GM23338 (cell line): ENCODE data around the gene MRPS18B. TPM values are rescaled to one million over a fixed set of nuclear protein-coding genes. Genes with fewer than 3 reads are reported as not detected.
"Not testable (repeated sequence)": the region's sequence is repeated elsewhere in the genome, so short reads cannot be mapped to it uniquely, and the experiment has no call there.

Experiments
- ATAC-seq: fragments of 200-7000 bp; cut with Tn5 transposase; 3 replicates; pipeline ENCODE4 v1.9.1; 2020
- DNase-seq: peaks from one replicate; pipeline ENCODE4 v3.0.0-alpha.2; 2015; ENCODE audit warnings: low spot score
- H2AFZ ChIP-seq: fragments of 200-600 bp; sonication (generic); 2 replicates; pipeline ENCODE4 v1.8.0; 2016; ENCODE audit warnings: antibody characterized with exemption, mild to moderate bottlenecking, moderate library complexity
- H3F3A ChIP-seq: fragments of 200-600 bp; sonication (generic); replicated peaks from 2 replicates; pipeline ENCODE4 v1.8.0; 2017; ENCODE audit warnings: antibody characterized with exemption, mixed run types, low read depth
- H3K27ac ChIP-seq: fragments of 200-600 bp; sonication (generic); 2 replicates; pipeline ENCODE4 v1.6.1; 2016; ENCODE audit warnings: low read depth
- H3K27me3 ChIP-seq: fragments of 200-600 bp; sonication (generic); 2 replicates; pipeline ENCODE4 v1.8.0; 2016; ENCODE audit warnings: mild to moderate bottlenecking, mixed run types, moderate library complexity; ENCODE audit not compliant: insufficient read depth
- H3K36me3 ChIP-seq: fragments of 200-600 bp; sonication (generic); 2 replicates; pipeline ENCODE4 v1.8.0; 2016; ENCODE audit warnings: mild to moderate bottlenecking; ENCODE audit not compliant: insufficient read depth
- H3K4me1 ChIP-seq: fragments of 200-600 bp; sonication (generic); 2 replicates; pipeline ENCODE4 v1.8.0; 2016; ENCODE audit warnings: mild to moderate bottlenecking, moderate library complexity; ENCODE audit not compliant: insufficient read depth
- H3K4me2 ChIP-seq: fragments of 200-600 bp; sonication (generic); 2 replicates; pipeline ENCODE4 v1.7.1; 2017; ENCODE audit warnings: mixed run types
- H3K4me3 ChIP-seq: fragments of 200-600 bp; sonication (generic); 2 replicates; pipeline ENCODE4 v1.6.1; 2016; ENCODE audit warnings: mixed run types
- H3K79me2 ChIP-seq: fragments of 200-600 bp; sonication (generic); replicated peaks from 2 replicates; pipeline ENCODE4 v1.8.0; 2017; ENCODE audit warnings: mild to moderate bottlenecking; ENCODE audit not compliant: insufficient read depth
- H3K9me2 ChIP-seq: fragments of 200-600 bp; sonication (generic); 2 replicates; pipeline ENCODE4 v1.8.0; 2017; ENCODE audit not compliant: insufficient read depth
- H4K20me1 ChIP-seq: fragments of 200-600 bp; sonication (generic); replicated peaks from 2 replicates; pipeline ENCODE4 v1.8.0; 2017; ENCODE audit warnings: mild to moderate bottlenecking; ENCODE audit not compliant: insufficient read depth
- H3K27ac Mint-ChIP-seq: 2 replicates; pipeline ENCODE4 v1.8.0; 2020; ENCODE audit warnings: inconsistent platforms, mild to moderate bottlenecking, moderate library complexity, mixed read lengths
- H3K27me3 Mint-ChIP-seq: 3 replicates; pipeline ENCODE4 v1.8.0; 2022; ENCODE audit warnings: low read depth, mild to moderate bottlenecking, moderate library complexity, mixed read lengths, inconsistent platforms; ENCODE audit not compliant: insufficient read depth, poor library complexity
- H3K36me3 Mint-ChIP-seq: 3 replicates; pipeline ENCODE4 v1.8.0; 2021; ENCODE audit warnings: low read depth, mild to moderate bottlenecking, inconsistent platforms, moderate library complexity, mixed read lengths
- H3K4me1 Mint-ChIP-seq: 3 replicates; pipeline ENCODE4 v1.8.0; 2020; ENCODE audit warnings: mild to moderate bottlenecking, inconsistent platforms, mixed read lengths
- H3K4me3 Mint-ChIP-seq: 3 replicates; pipeline ENCODE4 v1.8.0; 2021; ENCODE audit warnings: moderate library complexity, mild to moderate bottlenecking, inconsistent platforms, mixed read lengths
- H3K9me3 Mint-ChIP-seq: 3 replicates; pipeline ENCODE4 v1.8.0; 2020; ENCODE audit warnings: moderate library complexity, mild to moderate bottlenecking, inconsistent platforms, mixed read lengths
- CREB1 ChIP-seq: fragments of 250-450 bp; sonication (Bioruptor Pico); IDR thresholded peaks from 2 replicates; pipeline ENCODE4 v1.5.0; 2020; ENCODE audit warnings: low read depth, mild to moderate bottlenecking, moderate library complexity
- CTCF ChIP-seq, 2 experiments: fragments of 200-600 bp in 1 of 2; sonication (generic) in 1 of 2; conservative IDR thresholded peaks; 2 replicates each; pipeline versions ENCODE4 v1.5.1 to v1.6.1; 2016 to 2017; ENCODE audit warnings: antibody characterized with exemption in 2 of 2, low read depth in 2 of 2, mild to moderate bottlenecking in 2 of 2, moderate library complexity in 1 of 2
- POLR2AphosphoS5 ChIP-seq: IDR thresholded peaks from 2 replicates; pipeline ENCODE4 v1.6.1; 2016; ENCODE audit warnings: antibody characterized with exemption, low read depth
- REST ChIP-seq: IDR thresholded peaks from one replicate; pipeline ENCODE4 v1.6.1; 2018; ENCODE audit warnings: antibody characterized with exemption; ENCODE audit not compliant: unreplicated experiment
- polyA plus RNA-seq: library from polyadenylated mRNA; unstranded; fragments of >200 nt; fragmentation: Nextera tagmentation; extraction: Ambion mirVana; gene quantifications from 2 replicates; pipeline ENCODE4 v1.2.1, GENCODE V29; 2016
- total RNA-seq: library from RNA; depleted of rRNA; stranded (reverse); fragments of >200 nt; shearing (Covaris generic); gene quantifications from 2 replicates; pipeline ENCODE4 v1.2.3, GENCODE V29; 2014

MRPS18B gene
- total and polyA plus RNA-seq, 2 experiments from 2014 or later = 49.2 to 73.6 TPM

GRCh38 chr6:30597315-30598144, 20.1 kb upstream of the MRPS18B start:
- peaks cover 58% of the 10 kb centered on the region for H3F3A ChIP-seq
- H3K79me2 ChIP-seq, H3K4me3 ChIP-seq, H3K4me3 Mint-ChIP-seq, H3K4me1 Mint-ChIP-seq, H3K4me1 ChIP-seq, H2AFZ ChIP-seq, H3K4me2 ChIP-seq, H3K9me3 Mint-ChIP-seq, H3K27me3 Mint-ChIP-seq, H3K27me3 ChIP-seq, H3K9me2 ChIP-seq: not testable (repeated sequence)
- peak overlapping the region; percentile 63 for H3K27ac ChIP-seq
- ATAC-seq (peak; percentile 88), DNase-seq (peak; percentile 94)
- TF ChIP-seq CTCF (conservative IDR thresholded peaks at IDR 0.05; ENCODE audit: low read depth in 2 of 2) = peak; percentile 79 to 81
- TF ChIP-seq CREB1 (CRISPR knock-in tag) = peak; percentile 29; the same call in 1 of the 2 replicates
- peaks cover 14% of the 10 kb centered on the region; the same call in 1 of the 2 replicates for H4K20me1 ChIP-seq
- Mint-ChIP-seq H3K36me3 (peaks cover 59% of the 10 kb centered on the region), H3K27ac (peak overlapping the region; percentile 15; the same call in 1 of the 2 replicates)
- peaks cover 11% of the 10 kb centered on the region; the same call in 1 of the 2 replicates for H3K36me3 ChIP-seq

- H3K4me1 Mint-ChIP-seq = no peaks in the 10 kb centered on the region; the same call in 2 of the 3 replicates
- Histone ChIP-seq H3K4me2 (no peak overlapping the region), H3F3A (peaks cover 69% of the 10 kb centered on the region), H3K4me3 (no peak overlapping the region), H3K36me3 (peaks cover 27% of the 10 kb centered on the region), H4K20me1 (peaks cover 11% of the 10 kb centered on the region), H3K4me1 (no peaks in the 10 kb centered on the region), H3K79me2 (no peaks in the 10 kb centered on the region), H3K27me3 (no peaks in the 10 kb centered on the region), H3K9me2 (no peaks in the 10 kb centered on the region), H2AFZ (no peak overlapping the region), H3K27ac (peak overlapping the region; percentile 59; the same call in 1 of the 2 replicates)
- TF ChIP-seq POLR2AphosphoS5 = peak; percentile 18; the same call in 1 of the 2 replicates
- no peak for TF ChIP-seq REST
- peaks cover 10% of the 10 kb centered on the region for H3K27me3 Mint-ChIP-seq
- ATAC-seq = peak; percentile 4; the same call in 2 of the 3 replicates
- H3K9me3 Mint-ChIP-seq = no peaks in the 10 kb centered on the region
- H3K4me3 Mint-ChIP-seq = no peak overlapping the region
- H3K36me3 Mint-ChIP-seq = peaks cover 64% of the 10 kb centered on the region
- peak overlapping the region; percentile 72 for H3K27ac Mint-ChIP-seq
- no peak for DNase-seq
These were observed 18.6 kb upstream of the MRPS18B start for GRCh38 chr6:30598912-30599624.
